PC-3 (cell line): Measurements from ENCODE around the gene USP2. TPM values are rescaled to one million over a fixed set of nuclear protein-coding genes. Genes with fewer than 3 reads are reported as not detected.

ENCODE experiments used
- ATAC-seq: fragments of 200-7000 bp; cut with Tn5 transposase; 2 replicates; pipeline ENCODE4 v1.9.1; 2020; ENCODE audit warnings: mild to moderate bottlenecking, moderate library complexity
- BruUV-seq: library from RNA; stranded (reverse); fragments of 400-500 nt; replicated peaks from 2 replicates; lab custom pipeline; 2021; lab: Mats Ljungman, UMichigan
- CTCF ChIA-PET: fragments of 300-600 bp; sonication (Branson Sonifier 250); formaldehyde crosslinking; loops from one replicate; lab custom pipeline; 2022; ENCODE audit warnings: antibody characterized with exemption; lab: Charles Lee
- POLR2A ChIA-PET: fragments of 300-600 bp; sonication (Branson Sonifier 250); formaldehyde crosslinking; loops from one replicate; lab custom pipeline; 2022; ENCODE audit warnings: antibody characterized with exemption; ENCODE audit not compliant: unreplicated experiment; lab: Charles Lee
- DNase-seq: peaks from one replicate; pipeline ENCODE4 v3.0.0-alpha.2; 2015
- H2AFZ ChIP-seq: fragments of 300-600 bp; sonication (generic); 2 replicates; pipeline ENCODE4 v1.6.0; 2016; ENCODE audit warnings: antibody characterized with exemption, low read length
- H3F3A ChIP-seq: fragments of 300-600 bp; sonication (generic); one replicate; pipeline ENCODE4 v1.6.0; 2017; ENCODE audit warnings: antibody characterized with exemption, low read length, control low read depth, mild to moderate bottlenecking; ENCODE audit not compliant: unreplicated experiment
- H3K27ac ChIP-seq: fragments of 300-600 bp; sonication (generic); 2 replicates; pipeline ENCODE4 v1.5.1; 2016; ENCODE audit warnings: mild to moderate bottlenecking, low read length
- H3K27me3 ChIP-seq: fragments of 300-600 bp; sonication (generic); 2 replicates; pipeline ENCODE4 v1.6.1; 2016; ENCODE audit warnings: low read length, mixed read lengths
- H3K36me3 ChIP-seq: fragments of 300-600 bp; sonication (generic); 2 replicates; pipeline ENCODE4 v1.6.1; 2016; ENCODE audit warnings: low read depth, mixed run types, low read length, mixed read lengths
- H3K4me1 ChIP-seq: fragments of 300-600 bp; sonication (generic); 2 replicates; pipeline ENCODE4 v1.5.1; 2016; ENCODE audit warnings: low read length; ENCODE audit not compliant: insufficient read depth
- H3K4me2 ChIP-seq: fragments of 300-600 bp; sonication (generic); 2 replicates; pipeline ENCODE4 v1.6.0; 2016; ENCODE audit warnings: low read length
- H3K4me3 ChIP-seq: fragments of 300-600 bp; sonication (generic); 2 replicates; pipeline ENCODE4 v1.5.1; 2016; ENCODE audit warnings: mild to moderate bottlenecking, low read length, mixed read lengths
- H3K79me2 ChIP-seq: fragments of 300-600 bp; sonication (generic); 2 replicates; pipeline ENCODE4 v1.6.1; 2017; ENCODE audit warnings: low read length, mixed read lengths
- H3K9ac ChIP-seq: fragments of 300-600 bp; sonication (generic); 2 replicates; pipeline ENCODE4 v1.6.0; 2016; ENCODE audit warnings: mild to moderate bottlenecking, low read length
- H3K9me2 ChIP-seq: fragments of 300-600 bp; sonication (generic); replicated peaks from 2 replicates; pipeline ENCODE4 v1.6.1; 2016; ENCODE audit warnings: mixed run types, low read length, mixed read lengths
- H3K9me3 ChIP-seq: fragments of 300-600 bp; sonication (generic); 2 replicates; pipeline ENCODE4 v1.6.1; 2016; ENCODE audit warnings: low read length, mixed read lengths
- H4K20me1 ChIP-seq: fragments of 300-600 bp; sonication (generic); 2 replicates; pipeline ENCODE4 v1.6.1; 2016; ENCODE audit warnings: low read length, mixed read lengths
- EZH2 ChIP-seq: fragments of 300-600 bp; sonication (generic); IDR thresholded peaks from one replicate; pipeline ENCODE4 v1.6.1; 2017; ENCODE audit warnings: antibody characterized with exemption, mild to moderate bottlenecking, low read length; ENCODE audit not compliant: unreplicated experiment
- EZH2phosphoT487 ChIP-seq: fragments of 300-600 bp; sonication (generic); IDR thresholded peaks from 2 replicates; pipeline ENCODE4 v1.6.1; 2018; ENCODE audit warnings: mild to moderate bottlenecking, antibody characterized with exemption, low read length, borderline replicate concordance
- intact Hi-C: fragments of 100-400 bp; cut with micrococcal nuclease; formaldehyde crosslinking; loops from 2 replicates; pipeline ENCODE4 v1.9.0; 2023
- total RNA-seq: library from RNA; depleted of rRNA; stranded (reverse); fragments of >200 nt; gene quantifications from 2 replicates; pipeline ENCODE4 v1.2.3, GENCODE V29; 2014
- TF ChIP-seq, protein P1 (sequence below): fragments of 300-600 bp; sonication (generic); conservative IDR thresholded peaks from 2 replicates; pipeline ENCODE4 v1.5.1; 2017; ENCODE audit warnings: antibody characterized with exemption, low read depth, mild to moderate bottlenecking, low read length

The USP2 gene
- total RNA-seq, 1 experiment from 2014 or later, result 1.8 TPM

DNA sequence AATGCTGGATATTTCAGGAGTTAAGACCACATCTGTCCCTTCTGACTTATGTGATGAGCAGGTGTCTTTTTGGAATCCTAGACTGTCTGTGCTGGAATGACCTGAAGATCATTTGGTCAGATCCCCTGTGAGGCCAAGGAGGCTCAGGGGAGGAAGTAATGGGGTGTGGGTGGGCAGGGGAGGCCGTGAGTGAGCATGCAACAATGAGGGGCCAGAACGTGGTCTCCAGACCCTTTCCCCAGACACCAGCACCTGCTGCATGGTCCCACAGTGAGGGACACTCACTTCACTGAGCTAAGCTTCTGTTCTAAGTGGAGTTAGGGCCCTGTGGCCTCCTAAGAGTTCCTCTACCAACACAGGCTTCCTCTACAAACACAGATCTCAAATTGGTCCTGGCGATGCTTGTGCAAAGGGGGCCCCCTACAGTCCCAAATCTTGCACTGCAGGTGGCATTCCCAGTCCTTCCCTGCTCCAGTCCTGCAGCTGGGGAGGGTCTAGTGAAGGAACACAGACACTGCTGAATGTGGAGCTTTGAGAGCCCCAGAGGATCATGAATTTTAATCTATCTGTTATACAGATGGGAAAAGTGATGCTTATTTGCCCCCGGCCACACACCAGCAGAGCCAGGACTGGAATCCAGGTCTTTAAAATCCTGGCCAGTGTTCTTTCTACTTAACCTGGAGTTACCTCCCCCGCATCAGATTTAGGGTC, 7.4 kb downstream of the USP2 start:
- POLR2A ChIA-PET, result no interaction called here
- TF ChIP-seq, protein P1, sequence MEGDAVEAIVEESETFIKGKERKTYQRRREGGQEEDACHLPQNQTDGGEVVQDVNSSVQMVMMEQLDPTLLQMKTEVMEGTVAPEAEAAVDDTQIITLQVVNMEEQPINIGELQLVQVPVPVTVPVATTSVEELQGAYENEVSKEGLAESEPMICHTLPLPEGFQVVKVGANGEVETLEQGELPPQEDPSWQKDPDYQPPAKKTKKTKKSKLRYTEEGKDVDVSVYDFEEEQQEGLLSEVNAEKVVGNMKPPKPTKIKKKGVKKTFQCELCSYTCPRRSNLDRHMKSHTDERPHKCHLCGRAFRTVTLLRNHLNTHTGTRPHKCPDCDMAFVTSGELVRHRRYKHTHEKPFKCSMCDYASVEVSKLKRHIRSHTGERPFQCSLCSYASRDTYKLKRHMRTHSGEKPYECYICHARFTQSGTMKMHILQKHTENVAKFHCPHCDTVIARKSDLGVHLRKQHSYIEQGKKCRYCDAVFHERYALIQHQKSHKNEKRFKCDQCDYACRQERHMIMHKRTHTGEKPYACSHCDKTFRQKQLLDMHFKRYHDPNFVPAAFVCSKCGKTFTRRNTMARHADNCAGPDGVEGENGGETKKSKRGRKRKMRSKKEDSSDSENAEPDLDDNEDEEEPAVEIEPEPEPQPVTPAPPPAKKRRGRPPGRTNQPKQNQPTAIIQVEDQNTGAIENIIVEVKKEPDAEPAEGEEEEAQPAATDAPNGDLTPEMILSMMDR, result peak; percentile 98
- no peak for TF ChIP-seq EZH2
- TF ChIP-seq EZH2phosphoT487, result no peak
- H3K27ac ChIP-seq, result no peak overlapping the region

GRCh38 chr11:119373059-119373920, 8.2 kb downstream of the USP2 start:
- no peaks in the 10 kb centered on the region for H3K9me3 ChIP-seq
- no peaks in the 10 kb centered on the region for H3K9me2 ChIP-seq
- CTCF ChIA-PET, result interaction anchor here (0.7 to 2.1 kb wide), 5 partner anchors 12 to 101 kb away, joined by 3 to 28 read pairs (median 10); no protein-coding TSS in a partner anchor
- H3K36me3 ChIP-seq, result no peaks in the 10 kb centered on the region
- H4K20me1 ChIP-seq, result no peaks in the 10 kb centered on the region
- ATAC-seq, result no peak
- H3K4me1 ChIP-seq, result peaks cover 22% of the 10 kb centered on the region
- H3F3A ChIP-seq, result no peaks in the 10 kb centered on the region
- intact Hi-C loops, result no loop called here
- POLR2A ChIA-PET, result no interaction called here
- no peak overlapping the region for H2AFZ ChIP-seq
- no peaks in the 10 kb centered on the region for H3K79me2 ChIP-seq
- BruUV-seq, result no TSS peak
- H3K4me2 ChIP-seq, result no peak overlapping the region
- no peak overlapping the region for H3K9ac ChIP-seq
- no peak overlapping the region for H3K27ac ChIP-seq
- DNase-seq, result no peak
- TF ChIP-seq EZH2, result no peak
- TF ChIP-seq EZH2phosphoT487, result no peak
- TF ChIP-seq, protein P1, result no peak
- H3K4me3 ChIP-seq, result no peak overlapping the region
- H3K27me3 ChIP-seq, result no peaks in the 10 kb centered on the region

More for the DNA sequence above, 7.4 kb downstream of the USP2 start:
- Histone ChIP-seq H3K4me2 (no peak overlapping the region), H3K4me3 (no peak overlapping the region), H3K79me2 (no peaks in the 10 kb centered on the region), H3K9ac (no peak overlapping the region), H3K27me3 (no peaks in the 10 kb centered on the region), H3K9me3 (no peaks in the 10 kb centered on the region), H3F3A (no peaks in the 10 kb centered on the region), H4K20me1 (no peaks in the 10 kb centered on the region), H3K36me3 (no peaks in the 10 kb centered on the region), H3K4me1 (peaks cover 14% of the 10 kb centered on the region), H3K9me2 (no peaks in the 10 kb centered on the region), H2AFZ (no peak overlapping the region)
- ATAC-seq (peak; percentile 84), DNase-seq (peak; percentile 89)
- intact Hi-C loops, result loop anchor here (1.0 kb wide), 2 partner anchors 18 to 36 kb away; no protein-coding TSS in a partner anchor
- CTCF ChIA-PET, result interaction anchor here (0.6 to 2.1 kb wide), 6 partner anchors 13 to 101 kb away, joined by 3 to 28 read pairs (median 9); partner anchors contain the start of gene C1QTNF5
- BruUV-seq, result no TSS peak
